ENCODE data around the gene MYT1.

MYT1 gene

DNA sequence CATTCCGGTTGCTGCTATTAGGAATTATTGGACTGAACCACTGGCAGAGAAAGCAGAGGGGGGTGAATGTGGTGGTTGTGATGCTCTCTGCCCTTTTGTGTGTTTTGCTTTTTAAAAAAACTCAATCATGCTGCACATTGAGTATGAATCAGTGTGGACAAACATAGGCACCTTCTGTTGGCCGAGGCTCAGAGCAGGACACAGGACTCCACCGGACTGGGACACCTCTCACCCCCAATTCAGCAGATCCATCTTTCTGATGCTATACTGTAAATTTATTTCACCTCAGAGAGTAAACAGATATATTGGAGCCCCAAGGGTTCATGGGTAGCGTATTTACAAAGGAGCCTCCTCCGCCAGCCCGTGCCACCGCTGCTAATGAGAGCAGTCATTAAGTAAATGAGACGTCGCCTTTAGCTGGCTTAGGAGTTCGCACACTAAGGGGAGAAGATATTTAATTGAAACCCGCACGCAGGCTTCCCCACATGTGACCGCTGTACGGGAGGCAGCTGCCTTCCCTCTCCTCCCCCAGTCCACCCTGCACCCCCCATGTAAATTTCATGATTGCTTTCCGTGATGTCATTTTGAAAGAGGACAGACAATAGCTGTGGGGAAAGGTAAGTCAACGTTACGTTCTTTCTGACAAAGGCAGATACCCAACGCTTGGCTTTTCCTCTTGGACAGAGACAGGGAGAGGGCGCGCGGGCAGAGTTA is at the start of gene MYT1:
Gene MYT1, plus strand, starts transcription at position 330 of the 714 bp plus-strand sequence. CDS start 34,410 bp downstream, outside the sequence.
- H2AFZ ChIP-seq (ENCODE audit: low read length) = no peak within 1 kb of the TSS
- H3K27me3 ChIP-seq (ENCODE audit: insufficient read depth, low read length) = peaks cover 17% of the 10 kb centered on the region; the same call in 1 of the 2 replicates
- H3K9me2 ChIP-seq (ENCODE audit: low read depth, low read length) = no peaks in the 10 kb centered on the region
- no peak for TF ChIP-seq EZH2 (IDR thresholded peaks at IDR 0.05; ENCODE audit: borderline replicate concordance, low read length)
- TF ChIP-seq, protein P1, sequence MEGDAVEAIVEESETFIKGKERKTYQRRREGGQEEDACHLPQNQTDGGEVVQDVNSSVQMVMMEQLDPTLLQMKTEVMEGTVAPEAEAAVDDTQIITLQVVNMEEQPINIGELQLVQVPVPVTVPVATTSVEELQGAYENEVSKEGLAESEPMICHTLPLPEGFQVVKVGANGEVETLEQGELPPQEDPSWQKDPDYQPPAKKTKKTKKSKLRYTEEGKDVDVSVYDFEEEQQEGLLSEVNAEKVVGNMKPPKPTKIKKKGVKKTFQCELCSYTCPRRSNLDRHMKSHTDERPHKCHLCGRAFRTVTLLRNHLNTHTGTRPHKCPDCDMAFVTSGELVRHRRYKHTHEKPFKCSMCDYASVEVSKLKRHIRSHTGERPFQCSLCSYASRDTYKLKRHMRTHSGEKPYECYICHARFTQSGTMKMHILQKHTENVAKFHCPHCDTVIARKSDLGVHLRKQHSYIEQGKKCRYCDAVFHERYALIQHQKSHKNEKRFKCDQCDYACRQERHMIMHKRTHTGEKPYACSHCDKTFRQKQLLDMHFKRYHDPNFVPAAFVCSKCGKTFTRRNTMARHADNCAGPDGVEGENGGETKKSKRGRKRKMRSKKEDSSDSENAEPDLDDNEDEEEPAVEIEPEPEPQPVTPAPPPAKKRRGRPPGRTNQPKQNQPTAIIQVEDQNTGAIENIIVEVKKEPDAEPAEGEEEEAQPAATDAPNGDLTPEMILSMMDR (IDR thresholded peaks at IDR 0.05; ENCODE audit: low read length) = no peak
- H3K4me1 ChIP-seq (ENCODE audit: insufficient read depth, low read length, severe bottlenecking) = no peaks in the 10 kb centered on the region
- H3K9me3 ChIP-seq (ENCODE audit: low read length) = no peaks in the 10 kb centered on the region
- H3K36me3 ChIP-seq (ENCODE audit: insufficient read depth, low read length) = no peaks in the 10 kb centered on the region
- no peaks in the 10 kb centered on the region for H4K20me1 ChIP-seq (ENCODE audit: insufficient read depth, low read length)
- H3K27ac ChIP-seq (ENCODE audit: low read depth, low read length, poor library complexity, severe bottlenecking) = no peak within 1 kb of the TSS
- no peak within 1 kb of the TSS for H3K4me2 ChIP-seq (ENCODE audit: low read length)
- H3F3A ChIP-seq (ENCODE audit: insufficient read depth, low read length) = no peaks in the 10 kb centered on the region
- H3K79me2 ChIP-seq (ENCODE audit: insufficient read depth, low read length) = no peaks in the 10 kb centered on the region
- no peak within 1 kb of the TSS for H3K9ac ChIP-seq (ENCODE audit: low read length)
- H3K4me3 ChIP-seq (ENCODE audit: low read depth, low read length, poor library complexity, severe bottlenecking) = no peak within 1 kb of the TSS

DNA sequence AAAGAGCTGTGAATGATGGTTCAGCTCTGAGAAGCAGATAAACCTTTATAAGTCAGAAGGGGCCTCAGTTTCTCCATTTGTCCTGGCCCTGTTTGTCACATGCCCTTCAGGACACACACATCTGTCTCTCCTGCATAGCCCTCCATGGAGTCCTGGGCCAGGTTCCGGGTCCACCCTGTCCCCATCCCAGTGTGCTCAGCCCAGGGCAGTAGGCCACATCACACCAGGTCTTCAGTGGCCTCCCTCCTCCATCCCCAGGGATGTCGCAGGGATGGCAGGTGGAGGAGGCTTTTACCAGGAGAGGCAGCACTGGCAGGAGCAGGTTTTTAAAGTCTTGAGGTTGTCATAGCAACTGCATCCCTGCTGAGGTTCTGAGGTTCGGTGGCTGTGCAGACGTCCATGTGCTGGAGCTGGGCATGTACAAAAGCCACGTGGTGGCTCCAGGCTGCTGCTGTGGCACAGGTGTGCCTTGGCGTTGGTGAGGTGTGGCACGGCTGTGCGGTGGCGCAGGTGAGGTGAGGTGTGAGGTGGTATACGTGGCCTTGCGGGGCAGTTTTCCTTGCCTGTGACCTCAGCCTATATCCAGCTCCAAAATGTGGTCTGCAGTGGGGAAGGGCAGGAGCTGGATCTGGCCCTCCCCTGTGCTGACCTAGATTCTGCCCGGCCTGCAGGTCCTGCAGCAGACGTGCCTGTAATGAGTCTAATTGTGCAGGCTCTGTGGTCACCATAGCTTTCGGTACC is 48.9 kb upstream of the MYT1 start:
- Histone ChIP-seq H3K9me3 (ENCODE audit: low read length) (no peaks in the 10 kb centered on the region), H3K4me3 (ENCODE audit: low read depth, low read length, poor library complexity, severe bottlenecking) (no peak overlapping the region), H3K9me2 (ENCODE audit: low read depth, low read length) (no peaks in the 10 kb centered on the region), H4K20me1 (ENCODE audit: insufficient read depth, low read length) (no peaks in the 10 kb centered on the region), H3K9ac (ENCODE audit: low read length) (no peak overlapping the region), H2AFZ (ENCODE audit: low read length) (no peak overlapping the region), H3K36me3 (ENCODE audit: insufficient read depth, low read length) (no peaks in the 10 kb centered on the region), H3K79me2 (ENCODE audit: insufficient read depth, low read length) (no peaks in the 10 kb centered on the region), H3K27me3 (ENCODE audit: insufficient read depth, low read length) (no peaks in the 10 kb centered on the region; the same call in 1 of the 2 replicates), H3K4me2 (ENCODE audit: low read length) (no peak overlapping the region), H3K27ac (ENCODE audit: low read depth, low read length, poor library complexity, severe bottlenecking) (no peak overlapping the region), H3K4me1 (ENCODE audit: insufficient read depth, low read length, severe bottlenecking) (peaks cover 8% of the 10 kb centered on the region), H3F3A (ENCODE audit: insufficient read depth, low read length) (no peaks in the 10 kb centered on the region)
- TF ChIP-seq, protein P1 (IDR thresholded peaks at IDR 0.05; ENCODE audit: low read length) = no peak
- no peak for TF ChIP-seq EZH2 (IDR thresholded peaks at IDR 0.05; ENCODE audit: borderline replicate concordance, low read length)

DNA sequence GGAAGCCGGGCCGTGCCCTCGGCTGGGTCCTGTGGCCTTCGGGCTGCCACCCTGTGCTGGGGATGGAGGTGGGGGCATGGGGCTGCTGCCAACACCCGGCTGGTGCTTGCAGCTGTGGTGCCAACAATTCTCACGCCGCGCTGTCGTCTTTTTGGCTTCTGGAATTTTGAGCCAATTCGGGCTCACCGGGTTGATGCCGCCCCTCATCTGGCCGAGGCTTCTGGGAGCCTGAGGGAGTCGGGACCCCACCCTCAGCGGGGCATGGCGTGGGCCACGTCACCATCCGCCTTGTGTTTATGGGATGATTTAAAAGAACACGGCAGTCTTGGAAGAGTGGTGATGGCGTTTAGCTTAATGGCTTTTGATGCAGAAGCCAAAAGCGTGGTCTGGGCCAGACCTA is 48.2 kb upstream of the MYT1 start:
- Histone ChIP-seq H3K9me3 (ENCODE audit: low read length) (no peaks in the 10 kb centered on the region), H3K4me1 (ENCODE audit: insufficient read depth, low read length, severe bottlenecking) (peaks cover 8% of the 10 kb centered on the region), H3K79me2 (ENCODE audit: insufficient read depth, low read length) (no peaks in the 10 kb centered on the region), H3K4me3 (ENCODE audit: low read depth, low read length, poor library complexity, severe bottlenecking) (no peak overlapping the region), H3K9ac (ENCODE audit: low read length) (no peak overlapping the region), H3K36me3 (ENCODE audit: insufficient read depth, low read length) (no peaks in the 10 kb centered on the region), H3F3A (ENCODE audit: insufficient read depth, low read length) (no peaks in the 10 kb centered on the region), H2AFZ (ENCODE audit: low read length) (no peak overlapping the region), H3K27ac (ENCODE audit: low read depth, low read length, poor library complexity, severe bottlenecking) (no peak overlapping the region), H3K27me3 (ENCODE audit: insufficient read depth, low read length) (no peaks in the 10 kb centered on the region; the same call in 1 of the 2 replicates), H4K20me1 (ENCODE audit: insufficient read depth, low read length) (no peaks in the 10 kb centered on the region), H3K4me2 (ENCODE audit: low read length) (no peak overlapping the region), H3K9me2 (ENCODE audit: low read depth, low read length) (no peaks in the 10 kb centered on the region)
- TF ChIP-seq, protein P1 (IDR thresholded peaks at IDR 0.05; ENCODE audit: low read length) = no peak
- TF ChIP-seq EZH2 (IDR thresholded peaks at IDR 0.05; ENCODE audit: borderline replicate concordance, low read length) = no peak

Measured in OCI-LY1 (cell line).